H54 (cell line): ENCODE measurements around the gene VWA8.
"Not testable (repeated sequence)": the region's sequence is repeated elsewhere in the genome, so short reads cannot be mapped to it uniquely, and the experiment has no call there.

Source experiments
- DNase-seq: peaks from one replicate; pipeline ENCODE4 v3.0.0; 2011; ENCODE audit warnings: low spot score, mixed read lengths; ENCODE audit not compliant: insufficient read length
- FAIRE-seq: peaks from 3 replicates; lab custom pipeline; 2011; peaks lifted over from hg19 to GRCh38; lab: Jason Lieb, UNC
- POLR2A ChIP-seq: IDR thresholded peaks from 2 replicates; pipeline ENCODE4 v1.6.1; 2011; ENCODE audit warnings: low read depth, mild to moderate bottlenecking, low read length

VWA8 gene

GRCh38 chr13:41558781-41559560, 401.9 kb downstream of the VWA8 start:
- no peak for DNase-seq
- FAIRE-seq = no peak
- TF ChIP-seq POLR2A = no peak

GRCh38 chr13:41557719-41558118, 403.2 kb downstream of the VWA8 start:
- DNase-seq = no peak
- no peak for TF ChIP-seq POLR2A
- FAIRE-seq = no peak

- no peak for TF ChIP-seq POLR2A
- no peak for DNase-seq
- FAIRE-seq = no peak
These were observed 406.1 kb downstream of the VWA8 start for GRCh38 chr13:41554626-41555386.

GRCh38 chr13:41554180-41554579, 406.7 kb downstream of the VWA8 start:
- FAIRE-seq (no peak), DNase-seq (no peak)
- TF ChIP-seq POLR2A = no peak

- no peak for FAIRE-seq
- TF ChIP-seq POLR2A = no peak
These were observed 408.9 kb downstream of the VWA8 start for GRCh38 chr13:41552031-41552430.

GRCh38 chr13:41550276-41550675, 410.6 kb downstream of the VWA8 start:
- FAIRE-seq (no peak), DNase-seq (no peak)
- no peak for TF ChIP-seq POLR2A

More at GRCh38 chr13:41552031-41552430, 408.9 kb downstream of the VWA8 start:
- no peak for DNase-seq

DNA sequence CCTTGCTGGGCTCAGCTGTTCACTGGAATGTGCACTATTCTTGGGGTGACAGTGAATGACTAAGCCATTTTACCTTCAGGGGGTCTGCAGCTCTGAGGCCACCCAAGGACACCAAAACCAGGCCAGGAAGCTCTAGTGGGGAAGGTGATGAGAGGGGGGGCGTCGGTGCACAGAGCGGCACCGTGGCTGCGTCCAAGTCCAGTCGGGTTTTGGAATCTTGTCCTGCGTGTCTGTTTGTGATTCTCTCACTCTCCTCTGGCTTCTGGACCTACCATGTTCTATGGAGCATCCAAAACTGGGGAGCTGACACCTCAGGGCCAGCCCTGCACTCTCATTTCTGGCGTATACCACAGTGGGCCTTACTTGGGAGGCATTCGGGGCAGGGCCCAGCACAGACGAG, 411.4 kb downstream of the VWA8 start:
- no peak for TF ChIP-seq POLR2A
- DNase-seq = no peak

GRCh38 chr13:41548910-41549309, 412.0 kb downstream of the VWA8 start:
- FAIRE-seq (no peak), DNase-seq (no peak)
- TF ChIP-seq POLR2A = no peak

More for the DNA sequence above, 411.4 kb downstream of the VWA8 start:
- no peak for FAIRE-seq

DNA sequence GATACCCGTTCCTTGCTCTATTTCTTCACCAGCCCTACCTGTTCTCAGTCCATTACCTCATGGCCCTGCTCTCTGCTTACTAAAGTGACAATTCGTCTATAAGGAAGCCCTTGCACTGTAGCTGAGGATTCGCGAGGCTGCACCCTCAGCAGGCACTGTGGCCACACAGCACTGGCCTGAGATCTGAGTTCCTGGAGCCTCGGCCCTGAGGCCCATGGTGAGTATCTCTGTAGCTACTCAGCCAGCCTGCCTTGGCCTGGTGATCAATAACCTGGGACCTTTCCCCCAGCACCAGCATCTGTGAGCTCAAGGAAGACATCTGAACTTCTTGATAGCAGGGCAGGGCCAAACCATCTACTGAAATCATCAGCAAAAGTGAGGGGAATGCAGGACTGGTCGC, 412.9 kb downstream of the VWA8 start:
- no peak for TF ChIP-seq POLR2A
- no peak for FAIRE-seq
- no peak for DNase-seq

- FAIRE-seq (no peak), DNase-seq (no peak)
- no peak for TF ChIP-seq POLR2A
These were observed 413.5 kb downstream of the VWA8 start for GRCh38 chr13:41547251-41548000.

DNA sequence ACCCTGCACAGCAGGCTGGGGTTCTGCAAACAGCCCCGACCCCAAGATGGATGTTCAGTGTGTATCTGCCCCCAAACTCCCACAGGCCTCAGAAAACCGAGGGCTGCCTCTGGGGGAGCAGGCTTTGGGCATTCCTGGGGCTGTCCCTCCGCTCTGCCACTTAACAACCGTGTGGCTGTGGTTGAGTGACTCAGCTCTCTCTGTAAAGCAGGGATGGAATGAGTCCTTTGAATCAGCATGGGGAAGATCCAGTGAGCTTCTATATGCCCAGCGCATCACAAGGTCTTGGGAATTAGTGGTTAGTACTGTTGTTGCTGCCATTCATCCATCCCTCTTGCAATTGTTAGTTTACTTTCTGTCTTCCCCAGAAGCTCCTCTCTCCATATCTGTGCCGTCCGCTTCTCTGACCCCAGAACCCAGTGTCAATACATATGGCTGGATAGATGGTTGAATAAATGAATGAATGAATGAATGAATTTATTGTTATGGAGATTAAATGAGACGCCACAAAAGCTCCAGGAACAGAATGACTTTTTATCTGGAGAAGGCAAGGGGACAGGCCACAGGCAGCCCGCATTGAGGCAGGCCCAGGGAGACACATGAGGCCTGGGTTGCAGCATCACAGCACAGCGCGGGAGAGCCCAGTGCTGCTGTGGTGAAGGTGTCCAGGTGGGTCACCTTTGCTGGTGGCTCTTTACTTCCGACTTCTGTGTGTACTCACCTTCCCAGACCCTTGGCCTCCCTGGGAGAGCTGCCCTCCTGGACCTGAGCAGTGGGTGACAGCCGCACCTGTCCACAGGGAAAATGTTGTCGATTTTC, 414.3 kb downstream of the VWA8 start:
- FAIRE-seq = no peak
- TF ChIP-seq POLR2A = no peak
- peak; percentile 81 for DNase-seq

DNA sequence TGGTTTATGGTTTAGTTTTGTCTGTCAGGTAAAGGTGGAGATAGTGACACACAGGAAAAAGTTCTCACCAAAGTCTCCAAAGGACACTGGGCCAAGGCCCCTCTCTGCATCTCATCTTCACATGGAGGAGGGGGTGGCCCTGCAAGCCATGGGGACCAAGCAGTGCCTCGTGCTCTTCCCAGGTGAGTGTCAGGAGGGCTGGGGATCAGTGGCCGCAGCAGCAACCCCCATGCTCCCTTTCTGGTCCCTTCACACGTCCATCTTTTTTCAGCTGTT, 415.5 kb downstream of the VWA8 start:
- DNase-seq (no peak), FAIRE-seq (no peak)
- TF ChIP-seq POLR2A = no peak

- DNase-seq (no peak), FAIRE-seq (no peak)
- no peak for TF ChIP-seq POLR2A
These were observed 417.1 kb downstream of the VWA8 start for GRCh38 chr13:41543664-41544300.

DNA sequence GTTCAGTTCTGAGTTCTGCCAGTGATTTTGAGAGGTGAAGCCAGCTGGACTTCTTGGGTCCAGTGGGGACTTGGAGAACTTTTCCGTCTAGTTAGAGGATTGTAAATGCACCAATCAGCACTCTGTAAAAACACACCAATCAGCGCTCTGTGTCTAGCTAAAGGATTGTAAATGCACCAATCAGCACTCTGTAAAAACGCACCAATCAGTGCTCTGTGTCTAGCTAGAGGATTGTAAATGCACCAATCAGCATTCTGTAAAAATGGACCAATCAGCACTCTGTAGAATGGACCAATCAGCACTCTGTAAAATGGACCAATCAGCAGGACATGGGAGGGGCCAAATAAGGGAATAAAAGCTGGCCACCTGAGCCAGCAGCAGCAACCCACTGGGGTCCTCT, 418.1 kb downstream of the VWA8 start:
- FAIRE-seq = not testable (repeated sequence)

More for the DNA sequence above, 418.1 kb downstream of the VWA8 start:
- not testable (repeated sequence) for DNase-seq
